HUDEP-2 (cell line): ENCODE measurements around the gene TMEM178B.

Experiments
- DNase-seq, 76 experiments: peaks; one replicate each; lab custom pipeline; 2025; ENCODE audit not compliant: unreplicated experiment in 76 of 76; lab: John Stamatoyannopoulos, UW

The TMEM178B gene

DNA sequence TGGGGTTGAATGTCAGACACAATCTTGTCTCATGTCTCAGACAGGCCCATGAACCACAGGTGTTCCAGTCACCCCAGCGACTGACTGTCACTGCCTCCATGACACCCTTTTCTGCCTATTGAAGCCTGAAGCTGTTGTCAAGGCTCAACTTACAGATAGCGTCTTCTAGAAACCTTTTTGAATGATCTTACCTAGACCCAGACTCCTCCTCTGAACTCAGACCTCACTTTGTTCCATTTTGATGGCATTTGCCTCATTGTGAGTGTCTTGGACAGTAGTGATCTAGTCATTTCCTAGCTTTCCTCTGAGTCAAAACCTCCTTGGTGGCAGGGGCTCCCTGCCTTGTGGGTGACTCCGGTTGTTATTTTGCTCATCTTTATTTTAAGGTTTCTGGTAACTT, 379.0 kb downstream of the TMEM178B start:
- no peak for DNase-seq

DNA sequence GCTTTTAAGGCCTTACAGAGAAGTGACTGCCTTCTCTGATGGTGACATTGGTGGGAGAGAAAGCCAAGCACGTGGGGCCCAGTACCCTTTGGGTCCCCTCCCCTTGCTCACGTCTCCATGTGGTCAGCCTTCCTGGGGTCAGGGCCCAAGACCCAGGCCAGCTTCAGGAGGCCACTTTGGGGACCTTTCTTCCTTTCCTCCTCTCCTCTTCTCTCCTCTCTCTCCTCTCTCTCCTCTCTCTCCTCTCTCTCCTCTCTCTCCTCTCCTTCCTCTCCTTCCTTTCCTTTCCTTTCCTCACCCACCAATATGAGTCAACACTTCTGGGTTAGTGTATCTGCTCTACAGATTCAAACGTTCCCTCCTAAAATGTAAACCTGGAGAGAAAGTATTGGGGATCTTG, 380.5 kb downstream of the TMEM178B start:
- DNase-seq = no peak

DNA sequence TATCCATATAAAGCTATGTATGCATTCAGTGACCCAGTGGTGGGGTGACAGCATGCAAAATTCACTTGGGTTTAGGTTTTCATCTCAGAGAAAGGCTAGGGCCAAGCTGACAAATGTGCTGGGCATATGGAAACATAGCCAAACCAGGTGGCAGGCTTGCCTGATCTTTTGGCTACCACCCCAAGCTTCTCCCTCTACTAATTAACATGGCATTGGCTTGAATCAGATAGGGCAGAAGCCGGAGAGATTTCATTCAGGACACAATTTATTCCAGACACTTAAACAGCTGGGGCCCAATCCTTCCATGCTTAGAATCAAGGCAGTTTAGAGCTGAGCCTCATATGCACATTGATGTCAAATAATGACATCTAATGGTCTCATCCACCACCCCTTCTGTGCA, 381.9 kb downstream of the TMEM178B start:
- DNase-seq = no peak

DNA sequence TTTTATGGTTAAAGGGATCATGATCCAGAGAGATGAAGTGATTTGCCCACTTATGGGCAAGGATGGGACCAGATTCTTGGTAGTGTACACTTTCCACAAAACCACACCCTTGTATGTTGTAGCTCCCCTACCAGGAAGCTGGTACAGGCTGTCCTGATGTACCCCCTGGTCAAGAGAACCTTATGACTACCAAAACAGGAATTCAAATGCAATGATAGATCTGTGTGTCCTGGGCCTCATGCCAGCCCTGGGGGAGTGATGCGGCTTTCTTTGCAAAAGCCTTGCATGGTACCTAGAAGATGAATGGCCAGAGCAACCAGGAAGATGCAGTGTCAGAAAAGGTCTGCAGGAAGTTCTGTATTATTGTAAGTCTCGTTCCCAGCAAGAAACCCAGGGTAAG, 382.4 kb downstream of the TMEM178B start:
- DNase-seq = no peak

DNA sequence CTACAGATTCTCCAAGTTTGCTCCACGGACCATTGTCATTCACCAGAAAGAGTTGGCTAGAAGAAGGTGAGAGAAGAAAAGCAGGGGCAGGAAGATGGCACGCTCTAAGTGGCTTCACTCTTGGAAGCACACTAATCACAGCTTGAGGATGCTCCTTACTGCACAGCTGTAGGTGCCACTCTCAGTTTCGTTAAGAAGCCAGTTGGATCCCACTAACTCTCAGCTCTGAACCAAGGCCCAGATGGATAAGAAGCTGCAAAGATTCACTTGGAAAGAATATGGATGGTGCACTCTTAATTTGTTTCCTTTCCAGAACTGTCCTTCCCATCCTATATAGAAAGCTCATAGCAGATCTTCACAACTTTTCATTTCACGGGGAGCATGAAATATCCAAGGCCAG, 382.8 kb downstream of the TMEM178B start:
- DNase-seq = no peak

DNA sequence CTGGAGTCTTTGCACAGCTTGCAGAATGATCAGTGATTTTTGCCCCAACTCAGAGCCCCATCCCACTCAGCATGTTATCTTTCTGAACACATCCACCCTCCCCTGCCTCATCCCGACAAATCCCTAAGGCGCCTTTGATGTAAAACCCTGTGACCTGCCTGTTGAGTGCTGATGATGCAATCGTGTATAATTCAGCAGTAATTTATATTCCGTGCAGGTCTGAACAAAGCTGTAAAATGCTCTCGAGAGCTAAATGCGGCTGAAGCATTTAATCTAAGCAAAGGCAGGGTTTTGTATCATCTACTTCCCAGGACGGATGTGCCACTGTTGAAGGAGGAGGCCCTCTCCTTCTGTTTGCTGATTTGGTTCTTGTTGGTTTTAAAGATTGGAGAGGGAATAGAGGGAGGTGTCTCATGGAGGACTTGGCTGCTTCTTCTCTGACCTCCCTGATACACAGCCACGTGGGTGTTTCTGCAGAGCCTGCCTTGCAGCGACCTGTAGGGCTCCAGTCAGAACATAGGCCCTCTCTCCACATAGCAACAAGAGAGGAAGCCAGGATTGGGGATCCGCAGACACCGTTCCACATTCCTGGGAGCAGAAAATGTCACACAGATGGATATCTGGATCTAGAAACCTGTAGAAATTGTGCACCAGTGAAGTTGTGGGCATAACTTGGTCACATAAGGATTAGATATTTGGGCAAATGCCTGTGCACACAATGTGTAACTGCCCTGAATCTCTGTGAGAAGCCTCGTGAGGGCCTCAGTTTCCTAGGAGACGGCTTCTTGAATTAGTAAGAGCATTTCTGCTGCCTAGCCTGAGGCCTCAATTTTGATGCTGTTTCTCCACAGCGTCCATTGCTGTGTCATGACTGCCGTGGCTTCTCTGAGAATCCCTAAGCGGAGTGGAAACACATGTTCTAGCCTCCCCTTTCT, 387.2 kb downstream of the TMEM178B start:
- no peak for DNase-seq

DNA sequence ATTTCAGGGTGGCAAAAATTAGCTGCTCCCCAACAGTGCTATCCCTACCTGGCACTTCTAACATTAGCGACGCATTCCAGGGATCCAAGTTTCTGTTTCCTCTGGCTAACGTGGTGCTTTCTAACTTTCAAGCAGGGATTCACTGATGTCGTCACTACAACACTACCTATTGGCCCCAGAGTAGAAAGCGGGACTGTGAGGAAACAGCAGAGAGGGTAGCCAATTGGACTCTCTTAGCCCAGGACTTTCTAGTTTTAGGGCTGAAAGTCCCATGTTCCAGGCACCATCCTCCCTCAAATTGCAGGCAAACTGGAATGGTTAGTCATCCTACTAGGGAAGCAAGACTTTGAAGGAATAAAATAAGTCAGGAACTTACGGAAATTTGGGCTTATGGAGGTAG, 388.1 kb downstream of the TMEM178B start:
- no peak for DNase-seq

DNA sequence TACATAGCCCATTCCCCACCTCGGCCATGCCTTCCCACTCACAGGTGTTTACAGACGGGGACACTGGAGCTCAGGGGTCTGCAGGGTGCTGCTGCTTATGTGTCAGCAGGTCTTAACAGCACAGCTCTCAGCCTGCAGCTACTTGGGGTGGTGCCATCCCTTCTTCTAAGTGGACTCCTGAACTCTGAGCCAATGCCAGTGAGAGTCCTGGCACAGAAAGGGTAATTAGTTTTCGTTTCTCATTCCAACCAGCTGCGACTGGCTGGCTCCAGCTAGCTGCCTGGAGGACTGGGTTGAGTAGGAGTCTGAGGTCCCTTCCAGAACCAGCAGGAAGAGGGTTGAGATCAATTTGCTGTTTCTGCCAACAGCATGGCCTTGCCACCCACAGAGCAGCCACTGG, 389.1 kb downstream of the TMEM178B start:
- DNase-seq = no peak

DNA sequence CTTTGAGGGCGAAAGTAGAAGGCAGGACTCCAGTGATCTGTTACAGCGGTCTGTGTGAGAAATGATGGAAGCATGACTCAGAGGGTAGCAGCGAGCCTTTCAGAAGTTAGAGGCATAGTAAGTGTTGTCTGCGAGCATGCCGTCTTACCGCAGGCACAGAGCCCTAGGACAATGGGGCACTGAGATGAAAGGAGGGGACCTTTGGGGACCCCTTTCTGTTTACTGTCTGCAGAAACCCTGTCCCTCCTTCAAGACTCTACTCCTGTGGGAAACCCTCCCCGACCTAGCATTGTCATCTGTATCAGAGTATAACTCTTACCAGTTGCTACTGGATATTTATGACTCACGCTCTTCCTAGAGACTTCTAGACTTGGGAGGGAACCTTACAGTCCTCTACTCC, 390.1 kb downstream of the TMEM178B start:
- DNase-seq = no peak

DNA sequence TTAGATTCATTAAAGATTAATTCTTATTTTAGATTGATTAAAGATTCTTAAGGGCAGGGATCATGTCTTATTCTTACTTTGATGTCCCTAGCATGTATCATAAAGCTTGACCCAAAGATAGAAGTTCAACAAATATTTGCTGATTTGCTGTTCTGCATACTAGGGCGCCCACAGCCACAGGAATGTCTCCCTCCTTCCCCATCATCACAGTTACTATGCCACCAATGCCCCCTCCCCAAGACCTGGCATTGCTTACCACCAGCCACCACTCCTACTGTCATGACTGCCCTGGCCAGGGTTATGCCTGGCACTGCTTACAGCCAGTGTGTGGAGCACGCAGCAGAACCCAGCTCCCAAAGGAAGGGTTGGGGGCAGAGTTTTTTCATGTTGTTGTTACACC, 390.7 kb downstream of the TMEM178B start:
- no peak for DNase-seq

DNA sequence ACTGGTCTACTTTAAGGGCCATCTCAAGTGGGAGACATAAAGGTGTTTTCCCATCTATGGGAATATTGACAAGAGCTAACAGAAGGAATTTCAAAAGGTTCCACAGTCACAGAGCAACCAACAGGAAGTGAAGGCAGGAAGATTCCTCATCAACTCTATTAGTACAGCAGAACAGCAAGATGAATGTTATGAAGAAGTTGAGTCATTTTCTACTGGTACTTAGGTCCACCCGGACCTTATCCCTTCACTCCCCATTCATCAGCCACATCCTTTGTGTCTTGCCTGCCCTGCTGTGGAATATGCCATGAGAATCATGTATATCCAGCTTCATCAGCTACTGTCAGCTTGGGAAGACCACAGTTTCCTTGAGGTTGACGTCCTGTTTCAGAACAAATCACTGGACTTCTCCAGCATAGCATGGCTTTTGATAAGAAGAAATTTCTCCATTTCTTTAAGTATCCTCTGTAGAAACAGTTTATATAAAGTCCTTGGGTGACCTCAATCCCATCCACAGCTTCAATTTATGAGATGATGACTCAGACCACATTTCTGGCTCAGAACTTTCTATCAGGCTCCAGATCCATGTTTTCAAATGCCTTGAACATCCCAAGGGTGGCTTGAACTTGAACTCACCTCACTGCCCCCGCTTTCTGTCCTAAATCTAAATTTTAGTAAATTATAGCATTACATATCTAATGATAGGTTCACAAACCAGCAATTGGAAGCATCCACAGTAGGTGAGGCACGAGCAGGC, 392.5 kb downstream of the TMEM178B start:
- DNase-seq = no peak

DNA sequence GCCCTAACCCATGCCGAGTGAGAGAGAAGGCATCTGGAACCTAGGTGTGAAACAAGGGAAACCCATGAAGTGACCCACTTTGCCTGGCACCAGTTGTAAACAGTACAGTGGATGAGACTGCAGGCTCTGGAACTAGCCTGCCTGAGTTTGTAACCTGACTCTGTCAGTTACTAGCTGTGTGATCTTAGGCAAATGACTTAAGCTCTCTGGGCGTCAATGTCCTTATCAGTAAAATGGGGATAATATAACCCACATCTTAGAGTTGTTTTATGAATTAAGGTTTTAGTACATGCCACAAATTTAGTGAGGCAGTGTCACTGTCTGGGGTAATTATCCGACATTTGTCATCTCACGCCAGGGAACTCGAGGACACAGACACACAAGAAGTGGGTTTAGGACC, 394.5 kb downstream of the TMEM178B start:
- DNase-seq = no peak

DNA sequence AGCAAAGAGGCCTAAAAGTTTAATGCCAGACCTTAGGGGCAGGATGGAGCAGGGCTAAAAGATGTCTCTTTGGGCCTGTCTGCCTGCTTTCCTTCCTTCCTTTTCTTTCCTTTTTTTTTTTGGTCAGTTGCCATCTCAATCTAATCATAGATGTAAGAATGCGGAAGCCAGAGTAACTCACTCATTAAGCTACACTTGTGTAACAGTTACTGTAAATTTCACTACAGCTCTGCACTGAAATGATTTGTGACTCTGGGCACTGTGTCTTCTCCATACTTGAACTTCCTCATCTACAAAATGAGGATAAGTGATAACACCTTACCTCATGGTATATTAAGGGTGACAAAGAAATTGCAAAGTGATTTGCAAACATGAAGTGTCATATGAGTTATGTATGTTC, 401.8 kb downstream of the TMEM178B start:
- DNase-seq = no peak

DNA sequence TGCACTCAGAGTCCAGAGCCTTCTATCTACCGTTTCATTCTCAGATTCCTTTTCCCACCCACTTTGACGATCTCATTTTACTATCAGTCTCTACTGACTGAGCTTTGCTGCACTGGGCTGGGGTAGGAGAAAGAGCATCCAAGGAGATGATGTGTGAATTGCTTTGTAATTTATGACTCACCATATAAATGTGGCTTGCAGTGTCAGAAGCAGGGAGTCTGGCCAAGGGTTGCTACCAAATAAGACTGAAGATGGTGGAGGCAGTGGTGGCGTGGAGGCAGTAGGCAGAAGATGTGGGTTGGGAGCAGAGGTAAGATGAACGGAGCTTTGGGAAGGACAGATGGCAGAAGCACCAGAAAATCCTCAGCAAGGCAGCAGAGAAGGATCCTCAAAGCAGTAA, 404.0 kb downstream of the TMEM178B start:
- no peak for DNase-seq

DNA sequence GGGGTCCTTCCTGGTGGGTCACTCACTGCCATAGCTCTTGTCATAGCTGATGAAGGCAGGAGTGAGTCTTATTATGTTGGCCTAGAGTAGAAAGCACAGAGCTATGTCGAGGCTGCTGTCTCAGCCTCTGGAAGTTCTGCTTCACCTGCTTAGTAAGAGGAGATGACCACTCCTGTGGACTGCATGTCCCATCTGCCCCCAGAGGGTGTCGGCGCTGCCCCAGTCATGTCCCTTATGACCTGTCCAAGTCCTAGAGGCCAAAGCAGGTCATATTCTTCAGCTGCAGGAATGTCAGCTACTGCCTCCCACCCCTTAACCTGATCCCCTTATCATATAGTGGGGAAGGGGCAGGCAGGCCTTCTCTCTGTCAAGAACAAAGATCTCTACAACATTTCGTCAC, 405.0 kb downstream of the TMEM178B start:
- DNase-seq = no peak

DNA sequence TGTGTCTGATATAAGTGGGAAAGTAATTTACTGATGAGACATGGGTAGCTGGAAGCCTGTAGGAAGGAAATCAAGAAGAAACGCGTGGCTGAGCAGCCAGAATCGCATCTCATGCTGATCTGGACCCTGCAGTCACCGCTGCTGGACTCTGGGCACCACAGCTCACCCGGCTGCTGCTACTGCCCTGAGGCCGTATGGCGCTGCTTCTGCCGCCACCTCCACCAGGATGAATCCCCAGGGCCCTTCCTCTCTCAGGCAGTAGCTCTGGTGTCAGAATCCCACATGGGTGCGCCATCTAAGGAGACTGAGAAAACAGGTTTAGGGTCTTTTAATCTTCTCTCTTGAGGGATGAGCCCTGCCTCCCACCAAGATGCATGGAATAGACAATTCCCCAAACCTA, 407.1 kb downstream of the TMEM178B start:
- DNase-seq = no peak

DNA sequence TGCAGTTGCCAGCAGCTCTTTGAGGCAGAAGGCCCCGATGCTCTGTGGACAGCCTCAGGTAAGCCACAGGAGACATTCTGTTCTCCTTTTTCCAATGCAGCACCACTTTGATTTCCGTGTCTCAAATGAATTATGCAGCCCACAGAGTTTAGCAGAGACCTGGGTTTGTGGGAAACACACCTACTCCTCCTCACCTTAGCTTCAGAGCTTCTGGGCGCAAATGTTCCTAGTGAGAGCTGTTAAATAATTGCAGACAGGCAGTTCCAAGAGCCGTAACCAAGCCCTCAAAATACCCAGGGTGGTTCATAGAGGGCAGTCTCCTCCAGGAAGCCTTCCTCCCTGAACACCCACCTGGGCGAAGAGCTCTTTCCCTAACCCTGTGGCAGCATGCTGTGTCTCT, 408.1 kb downstream of the TMEM178B start:
- DNase-seq = no peak

DNA sequence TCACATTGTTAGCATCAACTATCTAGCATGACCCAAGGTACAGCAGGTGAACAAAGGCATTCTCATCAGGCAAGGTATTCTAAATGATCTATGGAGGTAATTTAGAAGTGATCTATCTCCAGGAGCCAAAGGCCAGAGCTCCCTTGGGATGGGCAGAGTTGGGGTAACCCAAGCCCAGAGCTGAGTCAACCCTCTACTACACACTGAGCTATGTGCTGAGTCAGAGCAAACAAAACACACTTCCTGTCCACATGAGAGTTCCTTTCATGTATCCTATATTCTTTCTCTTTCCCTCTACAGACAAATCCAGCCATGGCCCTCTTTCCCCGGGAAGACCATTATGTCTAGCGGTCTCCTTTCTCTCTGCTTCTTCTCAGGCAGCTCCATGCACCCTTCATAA, 409.2 kb downstream of the TMEM178B start:
- no peak for DNase-seq

DNA sequence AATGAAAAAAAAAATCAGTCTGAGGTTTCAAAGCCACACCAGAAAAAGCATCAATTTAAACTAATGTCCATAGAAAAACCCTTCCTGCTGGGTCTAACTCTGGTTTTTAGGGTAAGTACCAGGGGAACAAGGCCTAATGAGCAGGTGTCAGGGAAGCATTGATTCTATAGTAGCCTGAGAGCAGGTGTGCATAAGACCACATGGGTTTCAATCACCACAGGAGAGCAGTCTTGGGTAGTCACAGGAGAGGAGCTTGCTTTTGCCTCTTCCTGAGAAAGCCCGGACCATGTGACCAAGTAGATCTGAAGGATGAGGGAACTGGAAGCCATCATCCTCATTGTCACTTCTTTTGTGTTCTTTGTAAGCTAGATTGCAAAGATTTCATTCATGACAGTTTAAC, 411.0 kb downstream of the TMEM178B start:
- DNase-seq = no peak

DNA sequence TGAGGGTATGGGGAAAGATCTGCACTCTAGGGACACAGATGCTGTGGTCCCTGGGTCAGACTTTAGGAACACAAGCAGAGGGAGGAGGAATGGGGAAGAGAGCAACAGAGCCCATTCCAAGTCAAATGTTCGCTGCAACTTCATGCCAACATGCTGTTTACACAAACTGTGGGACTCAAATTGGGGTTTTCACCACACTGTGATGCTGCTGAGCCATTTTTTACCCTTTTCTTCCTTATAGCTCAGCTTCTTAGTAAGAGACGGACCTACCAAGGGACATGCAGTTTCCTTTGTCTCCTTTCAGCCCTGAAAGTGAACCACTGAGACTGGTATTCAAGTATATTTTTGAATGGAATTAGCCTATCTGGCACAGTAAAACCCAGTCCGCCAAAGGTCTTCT, 413.1 kb downstream of the TMEM178B start:
- no peak for DNase-seq

DNA sequence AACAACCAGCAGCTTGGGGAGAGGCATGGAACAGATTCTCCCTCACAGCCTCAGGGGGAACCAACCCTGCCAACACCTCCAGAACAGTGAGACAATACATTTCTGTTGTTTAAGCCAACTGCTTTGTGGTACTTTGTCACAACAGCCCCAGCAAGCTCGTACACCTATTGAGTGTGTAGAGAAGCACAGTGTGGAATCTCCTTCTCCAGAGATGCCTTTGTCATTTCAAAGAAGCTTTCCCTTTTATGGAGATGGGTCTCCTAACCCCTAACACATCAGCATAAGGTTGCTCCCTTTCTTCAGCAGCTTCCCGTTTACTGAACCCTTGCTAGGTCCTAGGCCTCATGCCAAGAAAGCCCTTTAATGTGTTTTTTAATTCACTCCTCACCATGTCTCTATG, 416.6 kb downstream of the TMEM178B start:
- DNase-seq = no peak

DNA sequence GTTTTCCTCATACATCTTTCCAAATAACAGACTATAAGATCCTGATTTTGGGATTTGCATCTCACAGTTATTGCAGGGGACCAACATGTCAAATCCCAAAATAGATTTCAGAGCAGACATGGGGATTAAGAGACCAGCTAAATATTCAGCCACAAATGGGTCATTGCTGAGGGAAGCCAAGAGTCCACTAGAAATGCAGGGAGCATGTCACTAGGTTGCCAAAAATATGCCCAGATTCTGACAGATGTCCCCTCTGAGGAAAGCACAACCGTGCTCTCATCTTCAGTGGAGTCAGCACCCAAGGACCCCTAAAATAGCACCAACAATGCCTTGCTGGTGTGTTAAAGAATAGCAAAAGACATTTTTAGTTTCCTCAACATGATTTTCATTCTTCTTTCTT, 421.2 kb downstream of the TMEM178B start:
- no peak for DNase-seq
